ENCODE data around the gene WFDC5.

GRCh38 chr20:45094864-45095574 lies 20.0 kb downstream of the WFDC5 start:
- no peak for TF ChIP-seq POLR2A (IDR thresholded peaks at IDR 0.05)
- TF ChIP-seq CTCF (IDR thresholded peaks at IDR 0.05) = no peak

Measured in Peyer's patch (tissue), 4 donors.